CD4-positive, CD25-positive, alpha-beta regulatory T cell (primary cell): ENCODE results near the gene SLC26A3. TPM values are rescaled to one million over a fixed set of nuclear protein-coding genes. Genes with fewer than 3 reads are reported as not detected.
"Not testable (repeated sequence)": the region's sequence is repeated elsewhere in the genome, so short reads cannot be mapped to it uniquely, and the experiment has no call there.

Experiments used
- ATAC-seq, 2 donors: fragments of 150-1000 bp; cut with Tn5 transposase; one replicate each; pipeline ENCODE4 v1.10.0; 2021; ENCODE audit warnings: low read depth in 2 of 2, moderate number of reproducible peaks in 2 of 2, moderate library complexity in 1 of 2
- DNase-seq, 3 donors: peaks; one replicate each; pipeline versions ENCODE4 v3.0.0 to v3.0.0-alpha.2; 2012 to 2022; ENCODE audit warnings: mixed read lengths in 1 of 3
- H3K27ac ChIP-seq: one replicate; pipeline ENCODE4 v1.7.0; 2013; ENCODE audit warnings: mild to moderate bottlenecking, low read length; ENCODE audit not compliant: insufficient read depth, poor library complexity, severe bottlenecking
- H3K27me3 ChIP-seq: one replicate; pipeline ENCODE4 v1.7.0; 2013; ENCODE audit warnings: low read length; ENCODE audit not compliant: control insufficient read depth, insufficient read depth
- H3K36me3 ChIP-seq: one replicate; pipeline ENCODE4 v1.7.0; 2013; ENCODE audit warnings: mild to moderate bottlenecking, low read length, moderate library complexity; ENCODE audit not compliant: control insufficient read depth, insufficient read depth
- H3K4me1 ChIP-seq: 2 replicates; pipeline ENCODE4 v1.7.0; 2013; ENCODE audit warnings: mild to moderate bottlenecking, low read length; ENCODE audit not compliant: insufficient read depth, control insufficient read depth, poor library complexity, severe bottlenecking
- H3K4me3 ChIP-seq: one replicate; pipeline ENCODE4 v1.7.0; 2013; ENCODE audit warnings: low read depth, mild to moderate bottlenecking, low read length, moderate library complexity
- H3K9me3 ChIP-seq, 2 experiments: 1 replicate in 1 of 2; 2 replicates in 1 of 2; pipeline ENCODE4 v1.7.0; 2013; ENCODE audit warnings: low read length in 2 of 2, mild to moderate bottlenecking in 1 of 2, moderate library complexity in 1 of 2; ENCODE audit not compliant: control insufficient read depth in 2 of 2
- H3K27ac Mint-ChIP-seq, 3 donors: one replicate each; pipeline ENCODE4 v1.8.0; 2020 to 2022; ENCODE audit warnings: mild to moderate bottlenecking in 3 of 3, mixed read lengths in 3 of 3, moderate library complexity in 2 of 3
- H3K27me3 Mint-ChIP-seq: one replicate; pipeline ENCODE4 v1.8.0; 2022; ENCODE audit warnings: mild to moderate bottlenecking, mixed read lengths
- H3K36me3 Mint-ChIP-seq: one replicate; pipeline ENCODE4 v1.8.0; 2020; ENCODE audit warnings: mixed read lengths
- H3K4me1 Mint-ChIP-seq, 4 donors: one replicate each; pipeline ENCODE4 v1.8.0; 2020 to 2022; ENCODE audit warnings: mixed read lengths in 4 of 4, mild to moderate bottlenecking in 1 of 4
- H3K4me3 Mint-ChIP-seq, 4 donors: one replicate each; pipeline ENCODE4 v1.8.0; 2020 to 2022; ENCODE audit warnings: mild to moderate bottlenecking in 4 of 4, mixed read lengths in 4 of 4, moderate library complexity in 3 of 4
- H3K9me3 Mint-ChIP-seq, 7 donors: one replicate each; pipeline ENCODE4 v1.8.0; 2020 to 2022; ENCODE audit warnings: mixed read lengths in 7 of 7, mild to moderate bottlenecking in 3 of 7, moderate library complexity in 2 of 7
- polyA plus RNA-seq, 4 donors: library from polyadenylated mRNA; unstranded; fragments of 300-500 nt; fragmentation: Illumina TruSeq; gene quantifications; one replicate each; pipeline ENCODE4 v1.2.3, GENCODE V29; 2021
- total RNA-seq: library from RNA; stranded (reverse); gene quantifications from one replicate; pipeline ENCODE4 v1.2.3, GENCODE V29; 2022

SLC26A3 gene
- total RNA-seq = not detected
- under 1 TPM in 1 of 4 donors, not detected in 3; 0.26 TPM for polyA plus RNA-seq

DNA sequence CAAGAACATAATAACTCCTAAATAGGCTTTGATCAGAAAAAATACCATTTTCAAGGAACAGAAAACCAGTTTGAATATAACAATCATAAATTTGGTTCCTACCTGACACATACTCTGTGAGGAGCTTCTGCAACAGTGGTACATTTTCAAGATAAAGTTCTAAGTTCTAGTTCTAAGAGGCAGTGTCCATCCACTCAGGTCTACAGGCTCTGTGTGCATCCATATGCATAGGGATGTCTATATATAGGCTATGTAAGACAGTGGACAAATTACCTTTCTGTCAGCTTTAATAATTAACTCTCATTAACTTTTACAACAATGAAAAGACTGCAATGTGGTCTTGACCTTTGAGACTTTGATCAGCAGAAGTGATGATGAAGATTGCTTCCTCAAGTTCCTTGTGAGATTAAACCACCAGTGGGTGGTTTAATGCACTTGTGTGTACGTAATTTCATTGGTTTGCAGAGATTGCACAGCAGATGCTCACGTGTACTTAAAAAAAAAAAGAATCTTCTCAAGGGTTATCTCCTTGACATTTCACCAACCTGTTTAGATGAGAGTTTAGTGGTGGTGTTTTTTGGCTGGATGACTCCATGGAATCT is at the start of gene SLC26A3:
Gene SLC26A3 (minus strand): TSS at position 215 of the 602 bp plus-strand sequence. CDS start 8,714 bp downstream, outside the sequence.
- Histone ChIP-seq H3K4me1 (no peaks in the 10 kb centered on the region), H3K9me3 (no peaks in the 10 kb centered on the region), H3K27me3 (peaks cover 8% of the 10 kb centered on the region), H3K27ac (no peak within 1 kb of the TSS), H3K4me3 (no peak within 1 kb of the TSS), H3K36me3 (no peaks in the 10 kb centered on the region)
- ATAC-seq (no peak), DNase-seq (no peak)
- peaks cover 0 to 4% (median 2%) of the 10 kb centered on the region in 4 donors for H3K4me1 Mint-ChIP-seq
- peaks cover 8% of the 10 kb centered on the region for H3K36me3 Mint-ChIP-seq
- H3K4me3 Mint-ChIP-seq = no peak within 1 kb of the TSS
- peak within 1 kb of the TSS in 2 of 3 donors; percentile 21 to 28 for H3K27ac Mint-ChIP-seq
- peaks cover 14% of the 10 kb centered on the region for H3K27me3 Mint-ChIP-seq
- H3K9me3 Mint-ChIP-seq = peaks cover 0 to 10% (median 0%) of the 10 kb centered on the region in 7 donors

DNA sequence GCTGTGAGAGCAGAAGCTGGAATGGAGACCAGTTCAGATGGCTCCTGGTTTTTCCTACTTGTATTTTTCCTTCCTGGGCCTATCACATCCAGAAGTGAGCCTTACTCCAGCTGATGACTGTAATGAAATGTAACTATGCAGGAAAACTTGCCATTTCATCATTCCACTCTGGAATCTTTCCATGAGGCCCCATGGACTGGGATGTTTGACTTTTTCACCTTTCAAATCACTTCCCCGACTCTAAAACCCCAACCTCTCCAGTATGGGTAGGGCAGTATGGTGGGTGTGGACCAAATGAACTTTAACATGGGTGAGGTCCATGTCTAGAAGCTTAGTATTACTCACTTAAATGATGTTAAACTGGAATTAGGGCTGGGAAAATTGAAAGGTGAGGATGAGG is 47.6 kb upstream of the SLC26A3 start:
- no peaks in the 10 kb centered on the region for H3K36me3 ChIP-seq
- peaks cover 9% of the 10 kb centered on the region for H3K4me1 ChIP-seq
- Mint-ChIP-seq H3K27me3 (peaks cover 12% of the 10 kb centered on the region), H3K4me3 (no peak overlapping the region), H3K4me1 (peaks cover 6 to 24% (median 18%) of the 10 kb centered on the region in 4 donors), H3K27ac (peak overlapping the region in 1 of 3 donors; percentile 2), H3K9me3 (peaks cover 0 to 6% (median 0%) of the 10 kb centered on the region in 7 donors), H3K36me3 (peaks cover 3% of the 10 kb centered on the region)
- DNase-seq (no peak), ATAC-seq (no peak)
- no peak overlapping the region for H3K4me3 ChIP-seq
- H3K27ac ChIP-seq = no peak overlapping the region
- H3K27me3 ChIP-seq = peaks cover 2% of the 10 kb centered on the region
- no peaks in the 10 kb centered on the region for H3K9me3 ChIP-seq

DNA sequence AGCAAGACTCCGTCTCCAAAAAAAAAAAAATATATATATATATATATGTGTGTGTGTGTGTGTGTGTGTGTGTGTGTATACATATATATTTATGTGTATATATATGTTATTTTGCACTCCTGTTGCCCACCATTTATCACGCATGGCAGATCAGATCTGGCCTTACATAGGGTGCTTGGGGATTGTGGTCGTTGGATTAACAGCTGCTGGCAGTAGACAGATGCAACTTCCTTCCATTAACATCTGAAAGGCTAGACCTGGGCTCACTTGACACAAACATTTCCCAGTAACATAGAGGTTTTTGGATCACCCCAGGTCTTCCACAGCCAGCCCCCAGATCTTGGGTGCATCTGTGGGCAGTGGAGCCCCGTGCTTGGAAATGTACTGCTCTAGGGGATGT is 47.2 kb upstream of the SLC26A3 start:
- H3K4me3 Mint-ChIP-seq = no peak overlapping the region
- H3K4me1 Mint-ChIP-seq = peaks cover 6 to 20% (median 16%) of the 10 kb centered on the region in 4 donors
- H3K27me3 Mint-ChIP-seq = peaks cover 12% of the 10 kb centered on the region
- no peak for DNase-seq
- H3K27ac ChIP-seq = no peak overlapping the region
- no peaks in the 10 kb centered on the region for H3K9me3 ChIP-seq
- no peak for ATAC-seq
- H3K9me3 Mint-ChIP-seq = peaks cover 0 to 6% (median 0%) of the 10 kb centered on the region in 7 donors
- H3K36me3 Mint-ChIP-seq = peaks cover 3% of the 10 kb centered on the region
- H3K4me3 ChIP-seq = no peak overlapping the region
- no peaks in the 10 kb centered on the region for H3K36me3 ChIP-seq
- peaks cover 5% of the 10 kb centered on the region for H3K4me1 ChIP-seq
- no peak overlapping the region for H3K27ac Mint-ChIP-seq
- peaks cover 2% of the 10 kb centered on the region for H3K27me3 ChIP-seq

DNA sequence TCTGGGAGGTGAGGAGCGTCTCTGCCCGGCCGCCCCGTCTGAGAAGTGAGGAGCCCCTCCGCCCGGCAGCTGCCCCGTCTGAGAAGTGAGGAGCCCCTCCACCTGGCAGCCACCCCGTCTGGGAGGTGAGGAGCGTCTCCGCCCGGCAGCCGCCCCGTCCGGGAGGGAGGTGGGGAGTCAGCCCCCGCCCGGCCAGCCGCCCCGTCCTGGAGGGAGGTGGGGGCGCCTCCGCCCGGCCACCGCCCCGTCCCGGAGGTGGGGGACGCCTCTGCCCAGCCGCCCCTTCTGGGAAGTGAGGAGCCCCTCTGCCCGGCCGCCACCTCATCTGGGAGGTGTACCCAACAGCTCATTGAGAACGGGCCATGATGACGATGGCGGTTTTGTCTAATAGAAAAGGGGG is 45.2 kb upstream of the SLC26A3 start:
- not testable (repeated sequence) for H3K27ac ChIP-seq, H3K4me3 Mint-ChIP-seq, H3K4me3 ChIP-seq, DNase-seq, H3K4me1 Mint-ChIP-seq, H3K36me3 Mint-ChIP-seq, H3K27ac Mint-ChIP-seq, H3K36me3 ChIP-seq, H3K9me3 Mint-ChIP-seq, ATAC-seq, H3K4me1 ChIP-seq, H3K27me3 ChIP-seq, H3K9me3 ChIP-seq
- peaks cover 12% of the 10 kb centered on the region for H3K27me3 Mint-ChIP-seq

DNA sequence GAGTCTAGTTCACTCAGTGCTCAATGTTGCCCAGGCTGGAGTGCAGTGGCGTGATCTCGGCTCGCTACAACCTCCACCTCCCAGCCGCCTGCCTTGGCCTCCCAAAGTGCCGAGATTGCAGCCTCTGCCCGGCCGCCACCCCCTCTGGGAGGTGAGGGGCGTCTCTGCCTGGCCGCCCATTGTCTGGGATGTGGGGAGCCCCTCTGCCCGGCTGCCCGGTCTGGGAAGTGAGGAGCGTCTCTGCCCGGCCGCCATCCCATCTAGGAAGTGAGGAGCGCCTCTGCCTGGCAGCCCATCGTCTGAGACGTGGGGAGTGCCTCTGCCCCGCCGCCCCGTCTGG is 44.8 kb upstream of the SLC26A3 start:
- not testable (repeated sequence) for H3K4me1 ChIP-seq, H3K4me3 Mint-ChIP-seq, H3K27ac Mint-ChIP-seq, H3K36me3 Mint-ChIP-seq, H3K27me3 ChIP-seq, H3K4me3 ChIP-seq, H3K27ac ChIP-seq, H3K36me3 ChIP-seq, H3K9me3 Mint-ChIP-seq, H3K9me3 ChIP-seq, DNase-seq, H3K4me1 Mint-ChIP-seq, ATAC-seq
- H3K27me3 Mint-ChIP-seq = peaks cover 16% of the 10 kb centered on the region

DNA sequence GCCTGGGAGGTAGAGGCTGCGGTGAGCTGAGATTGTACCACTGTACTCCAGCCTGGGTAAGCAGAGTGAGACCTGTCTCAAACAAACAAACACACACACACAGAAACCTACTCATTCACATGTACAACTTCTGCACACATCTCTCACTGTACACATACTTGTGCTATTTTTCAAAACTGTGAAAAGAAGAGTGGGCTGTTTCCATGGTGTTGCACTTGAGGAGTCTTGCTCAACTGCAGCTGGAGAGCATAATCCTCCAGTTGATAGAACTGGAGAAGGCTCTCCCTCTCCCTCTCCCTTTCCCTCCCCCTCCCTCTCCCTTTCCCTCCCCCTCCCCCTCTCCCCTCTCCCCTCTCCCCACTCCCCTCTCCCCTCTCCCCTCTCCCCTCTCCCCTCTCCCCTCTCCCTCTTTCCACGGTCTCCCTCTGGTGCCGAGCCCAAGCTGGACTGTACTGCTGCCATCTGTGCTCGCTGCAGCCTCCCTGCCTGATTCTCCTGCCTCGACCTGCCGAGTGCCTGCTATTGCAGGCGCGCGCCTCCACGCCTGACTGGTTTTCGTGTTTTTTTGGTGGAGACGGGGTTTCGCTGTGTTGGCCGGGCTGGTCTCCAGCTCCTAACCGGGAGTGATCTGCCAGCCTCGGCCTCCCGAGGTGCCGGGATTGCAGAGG is 44.3 kb upstream of the SLC26A3 start:
- peaks cover 16% of the 10 kb centered on the region for H3K27me3 Mint-ChIP-seq

DNA sequence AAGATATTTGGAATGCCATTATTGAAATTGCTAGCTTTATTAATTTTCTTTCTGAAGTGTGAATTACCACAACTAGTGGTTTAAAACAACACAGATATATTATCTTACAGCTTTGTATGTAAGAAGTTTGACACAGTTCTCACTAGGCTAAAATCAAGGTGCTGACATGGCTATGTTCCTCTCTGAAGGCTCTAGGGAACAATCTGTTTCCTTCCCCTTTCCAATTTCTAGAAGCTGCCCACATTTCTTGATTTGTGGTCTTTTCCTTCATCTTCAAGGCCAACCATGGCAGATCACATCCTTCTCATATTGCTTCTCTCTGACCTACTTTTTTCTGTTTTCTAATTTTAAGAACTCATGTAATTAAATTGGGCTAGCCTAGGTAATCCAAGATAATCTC is 43.3 kb upstream of the SLC26A3 start:
- peaks cover 2% of the 10 kb centered on the region for H3K27me3 ChIP-seq
- H3K27me3 Mint-ChIP-seq = peaks cover 8% of the 10 kb centered on the region
- no peaks in the 10 kb centered on the region for H3K36me3 Mint-ChIP-seq
- no peak overlapping the region for H3K27ac ChIP-seq
- no peaks in the 10 kb centered on the region for H3K4me1 ChIP-seq
- no peak for DNase-seq
- H3K4me1 Mint-ChIP-seq = peaks cover 0 to 8% (median 6%) of the 10 kb centered on the region in 4 donors
- H3K27ac Mint-ChIP-seq = no peak overlapping the region
- no peak overlapping the region for H3K4me3 ChIP-seq
- H3K36me3 ChIP-seq = no peaks in the 10 kb centered on the region
- no peaks in the 10 kb centered on the region for H3K9me3 ChIP-seq
- H3K4me3 Mint-ChIP-seq = no peak overlapping the region
- H3K9me3 Mint-ChIP-seq = peaks cover 0 to 4% (median 0%) of the 10 kb centered on the region in 7 donors
- no peak for ATAC-seq

More for the DNA sequence above, 44.3 kb upstream of the SLC26A3 start:
- no peak overlapping the region for H3K4me3 ChIP-seq
- H3K27ac ChIP-seq = no peak overlapping the region
- ATAC-seq = no peak
- Mint-ChIP-seq H3K9me3 (peaks cover 0 to 4% (median 0%) of the 10 kb centered on the region in 7 donors), H3K27ac (no peak overlapping the region), H3K4me3 (no peak overlapping the region), H3K4me1 (peaks cover 4 to 8% (median 6%) of the 10 kb centered on the region in 4 donors), H3K36me3 (peaks cover 3% of the 10 kb centered on the region)
- no peaks in the 10 kb centered on the region for H3K36me3 ChIP-seq
- no peak for DNase-seq
- H3K9me3 ChIP-seq = no peaks in the 10 kb centered on the region
- H3K27me3 ChIP-seq = peaks cover 2% of the 10 kb centered on the region
- no peaks in the 10 kb centered on the region for H3K4me1 ChIP-seq

DNA sequence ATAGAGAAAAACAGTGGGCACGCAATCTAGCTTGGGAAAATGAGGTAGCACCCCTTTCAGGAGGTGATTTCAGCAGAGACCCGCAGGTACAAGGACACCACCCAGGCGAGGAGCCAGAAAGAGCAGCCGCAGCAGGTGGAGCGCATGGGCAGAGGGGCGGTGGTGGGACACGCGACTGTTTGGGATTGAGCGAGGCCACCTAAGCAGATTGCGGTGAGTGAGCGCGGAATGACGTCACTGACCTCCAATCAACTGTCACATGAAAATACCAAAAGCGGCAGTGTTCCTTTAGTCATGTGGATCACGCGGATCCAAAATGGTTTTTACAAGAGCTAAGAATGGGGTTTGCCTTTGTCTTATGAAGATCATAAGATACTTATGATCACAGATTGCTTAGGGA is 40.2 kb upstream of the SLC26A3 start:
- ATAC-seq (no peak), DNase-seq (no peak)
- Histone ChIP-seq H3K9me3 (no peaks in the 10 kb centered on the region), H3K27ac (no peak overlapping the region), H3K36me3 (no peaks in the 10 kb centered on the region), H3K4me3 (no peak overlapping the region), H3K4me1 (no peaks in the 10 kb centered on the region), H3K27me3 (peaks cover 2% of the 10 kb centered on the region)
- H3K9me3 Mint-ChIP-seq = peaks cover 0 to 7% (median 2%) of the 10 kb centered on the region in 7 donors
- no peak overlapping the region for H3K4me3 Mint-ChIP-seq
- no peaks in the 10 kb centered on the region for H3K36me3 Mint-ChIP-seq
- peaks cover 13% of the 10 kb centered on the region for H3K27me3 Mint-ChIP-seq
- peaks cover 0 to 8% (median 0%) of the 10 kb centered on the region in 4 donors for H3K4me1 Mint-ChIP-seq
- peak overlapping the region in 1 of 3 donors; percentile 27 for H3K27ac Mint-ChIP-seq
